Dedifferentiated amniotic fluid mesenchymal stem cell (primary cell): Measurements from ENCODE around the gene CTBP1.
A peak's percentile ranks its signal among the peaks of the same experiment; 100 is the strongest.

Experiments
- DNase-seq: peaks from one replicate; pipeline ENCODE4 v3.0.0-alpha.2; 2016; ENCODE audit errors: extremely low spot score

Gene CTBP1

GRCh38 chr4:1196421-1197183, 52.3 kb downstream of the CTBP1 start:
- DNase-seq, result no peak

DNA sequence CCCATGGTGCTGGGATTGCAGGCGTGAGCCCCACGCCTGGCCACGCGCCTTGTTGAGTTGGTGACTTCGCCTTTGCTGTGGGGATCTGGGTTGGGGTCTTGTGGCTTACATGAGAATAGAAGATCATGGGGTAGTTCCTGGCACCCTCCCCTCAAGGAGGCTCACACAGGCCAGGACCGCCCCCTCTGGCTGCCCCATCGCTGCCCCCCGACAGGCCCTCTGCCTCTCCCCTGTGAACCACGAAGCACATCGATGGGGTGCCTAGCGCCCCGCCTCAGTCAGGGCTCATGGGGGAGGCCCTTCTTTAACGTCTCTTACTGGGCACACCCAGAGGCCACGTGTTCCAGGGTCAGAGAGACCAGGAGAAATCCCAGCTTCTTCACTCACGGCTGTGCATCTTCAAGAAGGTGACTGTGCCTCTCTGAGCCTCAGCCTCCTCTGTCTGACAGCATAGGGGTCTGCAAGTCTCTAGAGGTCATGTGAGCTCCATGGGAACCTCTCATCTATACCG, 53.0 kb downstream of the CTBP1 start:
- no peak for DNase-seq

DNA sequence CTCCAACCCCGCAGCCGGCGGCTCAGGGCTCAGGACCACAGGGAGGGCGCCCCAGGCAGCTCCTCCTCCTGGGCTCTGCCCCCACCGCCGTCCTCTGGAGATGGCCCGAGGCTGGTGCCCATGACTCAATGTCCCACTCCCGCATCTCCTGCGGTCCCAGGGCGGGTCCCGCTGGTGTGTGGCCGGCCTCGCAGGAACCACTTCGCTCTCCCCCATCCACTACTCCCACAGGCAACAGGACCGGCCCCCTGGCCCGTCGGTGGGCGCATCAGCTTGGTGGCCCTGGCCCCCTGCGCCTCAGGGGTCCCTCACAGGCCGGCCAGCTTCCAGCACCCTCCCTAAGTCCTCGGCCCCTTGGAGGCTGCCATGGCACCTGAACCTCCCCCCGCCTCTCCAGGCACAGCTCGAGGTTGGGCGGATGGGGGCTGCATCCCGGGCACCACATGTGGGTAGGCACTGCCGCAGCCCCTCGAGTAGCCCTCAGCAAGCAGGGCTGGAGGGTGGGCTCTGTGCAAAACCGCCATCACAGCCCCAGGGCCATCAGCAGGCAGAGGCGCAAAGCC, 53.7 kb downstream of the CTBP1 start:
- DNase-seq, result no peak

GRCh38 chr4:1194010-1194900, 54.7 kb downstream of the CTBP1 start:
- no peak for DNase-seq

GRCh38 chr4:1193206-1194009, 55.5 kb downstream of the CTBP1 start:
- no peak for DNase-seq

DNA sequence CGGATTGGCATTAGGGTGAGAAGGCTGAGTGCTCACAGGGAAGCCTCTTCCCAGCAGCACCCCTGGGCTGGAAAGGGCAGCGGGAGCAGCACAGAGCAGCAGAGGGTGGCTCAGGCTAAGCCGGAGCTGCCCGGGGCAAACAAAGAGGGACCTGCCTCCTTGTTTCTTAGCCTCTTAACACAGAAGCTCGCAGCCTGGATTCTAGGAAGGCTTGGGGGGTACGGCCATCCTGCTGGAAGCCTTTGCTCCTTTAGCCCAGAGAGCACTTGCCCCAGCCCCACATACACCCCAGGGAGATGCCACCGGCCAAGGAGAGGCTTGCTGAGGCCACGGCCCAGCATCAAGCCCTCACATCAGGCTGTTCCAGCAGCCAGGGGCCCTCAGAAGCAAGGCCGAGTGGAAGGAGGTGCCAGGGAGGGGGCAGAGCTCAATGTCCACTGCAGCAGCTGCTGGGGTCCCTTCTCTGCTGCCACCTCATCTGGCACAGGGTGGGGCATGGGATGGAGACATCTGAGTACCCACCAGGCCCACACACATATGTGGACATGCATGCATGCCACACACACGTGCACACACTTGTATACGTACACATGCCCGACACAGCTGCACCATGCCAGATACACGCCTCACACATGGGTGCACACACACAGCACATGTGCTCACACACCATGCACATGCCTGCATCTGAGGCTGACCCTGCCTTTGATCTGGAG, 56.3 kb downstream of the CTBP1 start:
- no peak for DNase-seq

- peak; percentile 93 for DNase-seq
Observed at GRCh38 chr4:1192091-1192492, 56.8 kb downstream of the CTBP1 start.

GRCh38 chr4:1191621-1192020, 57.3 kb downstream of the CTBP1 start:
- DNase-seq, result no peak

- DNase-seq, result no peak
Observed at GRCh38 chr4:1187182-1187581, 61.7 kb downstream of the CTBP1 start.

DNA sequence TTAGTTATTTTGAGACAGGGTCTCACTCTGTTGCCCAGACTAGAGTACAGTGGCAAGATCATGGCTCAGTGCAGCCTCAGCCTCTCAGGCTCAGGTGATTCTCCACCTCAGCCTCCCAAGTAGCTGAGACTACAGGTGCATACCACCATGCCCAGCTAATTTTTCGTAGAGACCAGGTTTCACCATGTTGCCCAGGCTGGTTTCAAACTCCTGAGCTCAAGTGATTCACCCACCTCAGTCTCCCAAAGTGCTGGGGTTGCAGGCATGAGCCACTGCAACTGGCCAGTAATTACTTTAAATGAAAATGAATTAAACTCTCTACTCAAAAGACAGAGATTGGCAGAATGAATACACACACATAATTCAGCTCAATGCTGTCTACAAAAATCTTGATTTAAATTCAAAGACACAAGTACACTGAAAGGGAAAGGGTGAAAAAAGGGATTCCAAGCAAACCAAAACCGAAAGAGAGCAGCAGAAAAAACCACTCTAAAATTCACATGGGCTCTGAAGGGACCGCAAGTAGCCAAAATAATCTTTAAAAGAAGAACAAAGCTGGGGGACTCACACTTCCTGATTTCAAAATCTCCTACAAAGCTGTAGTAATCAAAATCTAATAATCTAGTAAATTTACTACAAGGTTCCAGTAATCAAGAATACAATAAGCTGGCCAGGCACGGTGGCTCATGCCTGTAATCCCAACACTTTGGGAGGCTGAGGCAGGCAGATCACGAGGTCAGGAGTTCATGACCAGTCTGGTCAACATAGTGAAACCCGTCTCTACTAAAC, 64.8 kb downstream of the CTBP1 start:
- DNase-seq, result no peak

GRCh38 chr4:1182313-1182712, 66.6 kb downstream of the CTBP1 start:
- no peak for DNase-seq

GRCh38 chr4:1180663-1181062, 68.3 kb downstream of the CTBP1 start:
- DNase-seq, result no peak

DNA sequence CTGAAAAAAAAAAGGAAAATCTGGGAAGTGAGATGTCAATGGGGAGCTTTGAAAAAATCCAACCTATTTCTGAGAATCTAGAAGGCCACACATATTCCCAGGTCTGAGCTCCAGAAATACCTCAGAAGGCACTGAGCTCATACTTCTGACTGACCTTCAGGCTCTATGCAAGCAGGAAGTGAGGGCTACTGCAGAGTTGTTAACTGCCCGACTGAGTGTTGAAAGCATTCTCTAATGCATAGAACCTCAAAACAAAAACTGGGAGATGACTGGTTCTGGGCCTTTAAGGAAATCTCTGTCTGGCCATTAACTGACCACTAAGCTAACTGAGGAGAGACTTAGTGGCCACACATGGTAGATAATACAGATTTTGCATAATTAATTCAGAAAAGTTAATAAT, 69.0 kb downstream of the CTBP1 start:
- no peak for DNase-seq

GRCh38 chr4:1179089-1179441, 69.9 kb downstream of the CTBP1 start:
- DNase-seq, result no peak

- no peak for DNase-seq
Observed at GRCh38 chr4:1178300-1179088, 70.4 kb downstream of the CTBP1 start.

GRCh38 chr4:1177274-1178141, 71.4 kb downstream of the CTBP1 start:
- no peak for DNase-seq

DNA sequence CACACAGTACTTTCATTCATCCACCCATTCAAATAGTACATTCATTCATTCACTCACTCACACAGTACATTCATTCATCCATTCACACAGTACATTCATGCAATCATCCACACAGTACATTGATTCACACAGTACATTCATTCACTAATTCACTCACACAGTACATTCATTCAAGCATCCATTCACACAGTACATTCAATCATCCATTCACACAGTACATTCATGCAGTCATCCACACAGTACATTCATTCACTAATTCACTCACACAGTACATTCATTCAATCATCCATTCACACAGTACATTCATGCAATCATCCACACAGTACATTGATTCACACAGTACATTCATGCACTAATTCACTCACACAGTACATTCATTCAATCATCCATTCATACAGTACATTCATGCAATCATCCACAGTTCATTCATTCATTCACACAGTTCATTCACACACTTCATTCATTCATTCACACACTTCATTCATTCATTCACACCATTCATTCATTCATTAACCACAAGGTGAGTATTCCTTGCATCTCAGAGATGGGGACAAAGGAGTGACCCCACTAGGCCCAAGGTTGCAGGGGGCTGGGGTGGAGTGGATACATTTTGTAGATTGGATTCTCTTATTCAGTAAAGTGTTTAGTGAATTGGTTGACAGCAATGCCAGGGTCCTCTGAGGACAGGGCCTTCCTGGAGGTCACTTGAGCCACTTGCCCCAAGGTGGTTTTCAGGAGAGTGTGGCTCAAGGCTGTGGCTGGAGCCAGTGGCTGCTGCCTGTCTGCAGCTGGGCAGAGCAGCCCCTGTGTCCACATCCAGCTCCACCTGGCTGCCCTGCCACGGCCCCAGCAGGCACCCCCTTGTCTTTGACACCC, 72.3 kb downstream of the CTBP1 start:
- DNase-seq, result no peak
